NCI-H748 (cell line): ENCODE data around the gene MADCAM1.

Source experiments
- DNase-seq: peaks from one replicate; lab custom pipeline; 2025; ENCODE audit not compliant: unreplicated experiment; lab: John Stamatoyannopoulos, UW

Gene MADCAM1

GRCh38 chr19:507286-508203 is 11.3 kb downstream of the MADCAM1 start, which contains the start of gene TPGS1:
TPGS1 (plus strand) TSS chr19:507497; CDS start chr19:507507, 10 bp downstream.
- peak; percentile 79 for DNase-seq

- no peak for DNase-seq
Measured at GRCh38 chr19:508204-509150, 12.2 kb downstream of the MADCAM1 start.

GRCh38 chr19:510606-511100 is 14.4 kb downstream of the MADCAM1 start:
- DNase-seq, result peak; percentile 85

- peak; percentile 98 for DNase-seq
Measured at GRCh38 chr19:511101-511851, 15.0 kb downstream of the MADCAM1 start.

- peak; percentile 50 for DNase-seq
Measured at GRCh38 chr19:512547-513365, 16.5 kb downstream of the MADCAM1 start.

- DNase-seq, result no peak
Measured at GRCh38 chr19:513368-514165, 17.3 kb downstream of the MADCAM1 start.

- no peak for DNase-seq
Measured at GRCh38 chr19:514166-514663, 17.9 kb downstream of the MADCAM1 start.

GRCh38 chr19:517721-518597 is 21.7 kb downstream of the MADCAM1 start:
- no peak for DNase-seq

GRCh38 chr19:518598-519231 is 22.4 kb downstream of the MADCAM1 start:
- DNase-seq, result peak; percentile 77

GRCh38 chr19:519449-519865 is 23.2 kb downstream of the MADCAM1 start:
- DNase-seq, result no peak

GRCh38 chr19:522726-523125 is 26.4 kb downstream of the MADCAM1 start:
- DNase-seq, result no peak

- DNase-seq, result peak; percentile 38
Measured at GRCh38 chr19:524062-524674, 27.9 kb downstream of the MADCAM1 start.

GRCh38 chr19:525029-525428 is 28.7 kb downstream of the MADCAM1 start:
- no peak for DNase-seq

- DNase-seq, result no peak
Measured at GRCh38 chr19:525857-526419, 29.7 kb downstream of the MADCAM1 start.

- no peak for DNase-seq
Measured at GRCh38 chr19:530134-531008, 34.1 kb downstream of the MADCAM1 start.
